ENCODE data around the gene ANKMY1. TPM values are rescaled to one million over a fixed set of nuclear protein-coding genes. Genes with fewer than 3 reads are reported as not detected.

ANKMY1 gene
- total and polyA plus RNA-seq, 2 of the 8 experiments (the other 6 are each of a cell fraction or from before 2014, with no cell fraction given): 4.5 to 4.8 TPM

DNA sequence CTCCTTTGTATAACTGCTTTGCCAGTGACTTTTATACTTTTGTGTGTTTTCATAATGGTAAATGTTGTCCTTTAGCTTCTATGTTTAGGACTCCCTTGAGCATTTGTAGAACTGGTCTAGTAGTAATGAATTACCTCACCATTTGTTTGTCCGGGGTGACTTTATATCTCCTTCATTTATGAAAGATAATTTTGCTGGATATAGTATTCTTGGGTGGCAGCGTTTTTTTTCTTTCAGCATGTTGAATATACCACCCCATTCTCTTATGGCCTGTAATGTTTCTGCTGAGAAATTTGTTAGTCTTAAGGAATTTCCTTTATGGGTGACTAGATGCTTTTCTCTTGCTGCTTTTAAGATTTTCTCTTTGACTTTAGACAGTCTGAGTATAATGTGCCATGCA is 66.3 kb downstream of the ANKMY1 start (continued):
- TF ChIP-seq CHD7 (IDR thresholded peaks at IDR 0.05; ENCODE audit: insufficient replicate concordance, low read length) (no peak), NRF1 (IDR thresholded peaks at IDR 0.05; ENCODE audit: low read depth, low read length) (no peak), MAX (IDR thresholded peaks at IDR 0.05) (no peak), BCL11A (IDR thresholded peaks at IDR 0.05; ENCODE audit: low read depth in 2 of 2, low read length in 2 of 2) (no peak), ZNF274 (IDR thresholded peaks at IDR 0.05; ENCODE audit: borderline replicate concordance, extremely low read depth, low read length) (no peak), ASH2L (IDR thresholded peaks at IDR 0.05; ENCODE audit: low read length) (no peak), JUN (IDR thresholded peaks at IDR 0.05; ENCODE audit: low read depth, low read length) (no peak), EP300 (IDR thresholded peaks at IDR 0.05; ENCODE audit: borderline replicate concordance in 1 of 2, low read depth in 2 of 2, low read length in 2 of 2) (no peak)
- TF ChIP-seq, protein P1, sequence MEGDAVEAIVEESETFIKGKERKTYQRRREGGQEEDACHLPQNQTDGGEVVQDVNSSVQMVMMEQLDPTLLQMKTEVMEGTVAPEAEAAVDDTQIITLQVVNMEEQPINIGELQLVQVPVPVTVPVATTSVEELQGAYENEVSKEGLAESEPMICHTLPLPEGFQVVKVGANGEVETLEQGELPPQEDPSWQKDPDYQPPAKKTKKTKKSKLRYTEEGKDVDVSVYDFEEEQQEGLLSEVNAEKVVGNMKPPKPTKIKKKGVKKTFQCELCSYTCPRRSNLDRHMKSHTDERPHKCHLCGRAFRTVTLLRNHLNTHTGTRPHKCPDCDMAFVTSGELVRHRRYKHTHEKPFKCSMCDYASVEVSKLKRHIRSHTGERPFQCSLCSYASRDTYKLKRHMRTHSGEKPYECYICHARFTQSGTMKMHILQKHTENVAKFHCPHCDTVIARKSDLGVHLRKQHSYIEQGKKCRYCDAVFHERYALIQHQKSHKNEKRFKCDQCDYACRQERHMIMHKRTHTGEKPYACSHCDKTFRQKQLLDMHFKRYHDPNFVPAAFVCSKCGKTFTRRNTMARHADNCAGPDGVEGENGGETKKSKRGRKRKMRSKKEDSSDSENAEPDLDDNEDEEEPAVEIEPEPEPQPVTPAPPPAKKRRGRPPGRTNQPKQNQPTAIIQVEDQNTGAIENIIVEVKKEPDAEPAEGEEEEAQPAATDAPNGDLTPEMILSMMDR (IDR thresholded peaks at IDR 0.05; ENCODE audit: control extremely low read depth in 1 of 3, insufficient read depth in 1 of 3, low read depth in 1 of 3, low read length in 3 of 3): no peak
